Tibial artery (tissue), 4 donors: ENCODE measurements around the gene COA8.
A peak's percentile ranks its signal among the peaks of the same experiment; 100 is the strongest.

Experiments
- DNase-seq, 2 donors: peaks; one replicate each; pipeline ENCODE4 v3.0.0-alpha.2; 2019
- H3K27ac ChIP-seq, 2 donors: fragments of 200-600 bp; sonication (generic) in 1 of 2; 1 replicate in 1 of 2; 2 replicates in 1 of 2; pipeline ENCODE4 v1.5.1; 2018 to 2019; ENCODE audit warnings: mild to moderate bottlenecking in 1 of 2
- H3K27me3 ChIP-seq, 2 donors: fragments of 200-600 bp; sonication (generic) in 1 of 2; one replicate each; pipeline versions ENCODE4 v1.5.1 to v1.6.0; 2016 to 2019
- H3K36me3 ChIP-seq, 3 donors: fragments of 200-600 bp; sonication (generic) in 2 of 3; one replicate each; pipeline ENCODE4 v1.5.1; 2016 to 2019; ENCODE audit warnings: mild to moderate bottlenecking in 2 of 3
- H3K4me1 ChIP-seq, 4 donors: fragments of 200-600 bp; sonication (generic) in 2 of 4; 1 replicate in 3 of 4; 2 replicates in 1 of 4; pipeline ENCODE4 v1.5.1; 2016 to 2019
- H3K4me3 ChIP-seq, 2 donors: fragments of 200-600 bp; sonication (generic) in 1 of 2; 1 replicate in 1 of 2; 2 replicates in 1 of 2; pipeline ENCODE4 v1.5.1; 2018 to 2019; ENCODE audit warnings: mild to moderate bottlenecking in 2 of 2
- H3K9me3 ChIP-seq, 3 donors: fragments of 200-600 bp; sonication (generic) in 1 of 3; one replicate each; pipeline ENCODE4 v1.5.1; 2016 to 2019
- CTCF ChIP-seq, 2 experiments: fragments of 200-600 bp in 1 of 2; fragments of 450-650 bp in 1 of 2; IDR thresholded peaks; one replicate each; pipeline ENCODE4 v1.5.1; 2017 to 2019; ENCODE audit warnings: antibody characterized with exemption in 2 of 2, mild to moderate bottlenecking in 1 of 2, moderate library complexity in 1 of 2
- intact Hi-C: fragments of 100-400 bp; cut with DNase I; formaldehyde crosslinking; loops from one replicate; pipeline ENCODE4 v1.15.0; 2023; ENCODE audit warnings: low total_unique reads

The COA8 gene

GRCh38 chr14:103534576-103535061 is 28.1 kb upstream of the COA8 start:
- H3K27ac ChIP-seq, result peak overlapping the region; percentile 81 to 86
- intact Hi-C loops, result no loop called here
- no peaks in the 10 kb centered on the region for H3K9me3 ChIP-seq
- no peak for DNase-seq
- H3K4me1 ChIP-seq, result peaks cover 0 to 78% (median 71%) of the 10 kb centered on the region in 4 donors
- H3K4me3 ChIP-seq, result no peak overlapping the region
- H3K36me3 ChIP-seq, result peaks cover 0 to 69% (median 7%) of the 10 kb centered on the region in 3 donors
- no peaks in the 10 kb centered on the region for H3K27me3 ChIP-seq
- TF ChIP-seq CTCF (IDR thresholded peaks at IDR 0.05), result no peak

- TF ChIP-seq CTCF (IDR thresholded peaks at IDR 0.05), result no peak
- H3K9me3 ChIP-seq, result no peaks in the 10 kb centered on the region
- no peaks in the 10 kb centered on the region for H3K27me3 ChIP-seq
- intact Hi-C loops, result no loop called here
- peaks cover 0 to 69% (median 7%) of the 10 kb centered on the region in 3 donors for H3K36me3 ChIP-seq
- peak overlapping the region; percentile 81 to 86 for H3K27ac ChIP-seq
- H3K4me1 ChIP-seq, result peaks cover 0 to 78% (median 69%) of the 10 kb centered on the region in 4 donors
- H3K4me3 ChIP-seq, result no peak overlapping the region
- DNase-seq, result no peak
These were observed 27.5 kb upstream of the COA8 start for GRCh38 chr14:103535081-103535890.

DNA sequence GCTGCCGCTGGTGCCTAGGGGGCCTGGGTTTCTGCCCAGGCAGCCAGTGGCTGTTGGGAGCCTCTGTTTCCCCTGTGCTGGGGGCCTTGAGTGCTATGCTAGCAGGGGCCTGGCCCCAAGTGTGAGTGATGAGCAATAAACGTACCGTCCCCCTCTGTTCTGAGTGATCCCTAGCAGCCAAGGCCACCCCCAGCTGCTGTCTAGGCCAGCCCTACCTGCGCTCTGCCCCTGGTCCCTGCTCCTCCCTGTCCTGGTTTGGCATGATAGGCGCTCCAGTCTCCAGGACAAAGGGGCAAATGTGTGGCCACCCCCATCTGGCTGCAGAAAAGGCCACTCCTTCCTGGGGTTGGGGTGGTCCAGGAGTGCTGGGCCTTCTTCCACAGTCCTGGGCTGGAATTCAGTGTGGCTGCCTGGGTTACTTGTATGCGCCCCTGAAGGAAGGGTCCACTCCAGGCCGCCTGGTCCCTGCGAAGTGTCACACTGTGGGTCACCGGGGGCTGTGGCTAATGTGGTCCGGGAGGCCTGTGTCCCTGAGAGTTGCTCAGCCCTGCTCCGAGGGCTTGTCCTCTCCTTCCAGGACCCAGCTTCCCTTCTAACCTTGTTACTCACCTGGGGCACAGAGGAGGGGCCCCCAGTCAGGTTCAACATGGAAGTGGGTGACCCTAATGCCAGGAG is 26.7 kb upstream of the COA8 start:
- peaks cover 0 to 78% (median 68%) of the 10 kb centered on the region in 4 donors for H3K4me1 ChIP-seq
- DNase-seq, result no peak
- peaks cover 0 to 63% (median 5%) of the 10 kb centered on the region in 3 donors for H3K36me3 ChIP-seq
- no peak for TF ChIP-seq CTCF (IDR thresholded peaks at IDR 0.05)
- H3K27ac ChIP-seq, result peak overlapping the region; percentile 86
- H3K9me3 ChIP-seq, result no peaks in the 10 kb centered on the region
- intact Hi-C loops, result no loop called here
- H3K27me3 ChIP-seq, result no peaks in the 10 kb centered on the region
- H3K4me3 ChIP-seq, result no peak overlapping the region

- peak overlapping the region; percentile 86 for H3K27ac ChIP-seq
These were observed 26.1 kb upstream of the COA8 start for GRCh38 chr14:103536693-103537092.

More at GRCh38 chr14:103536693-103537092, 26.1 kb upstream of the COA8 start:
- intact Hi-C loops, result no loop called here
- no peaks in the 10 kb centered on the region for H3K27me3 ChIP-seq
- peaks cover 0 to 56% (median 0%) of the 10 kb centered on the region in 3 donors for H3K36me3 ChIP-seq
- no peak for DNase-seq
- no peak for TF ChIP-seq CTCF (IDR thresholded peaks at IDR 0.05)
- H3K9me3 ChIP-seq, result no peaks in the 10 kb centered on the region
- H3K4me1 ChIP-seq, result peaks cover 0 to 78% (median 68%) of the 10 kb centered on the region in 4 donors
- H3K4me3 ChIP-seq, result no peak overlapping the region
